Activated CD8-positive, alpha-beta memory T cell treated with anti-CD3 and anti-CD28 coated beads for 4 hours (primary cell): ENCODE measurements around the gene RPL39.
A peak's percentile ranks its signal among the peaks of the same experiment; 100 is the strongest.
"Not testable (repeated sequence)": the region's sequence is repeated elsewhere in the genome, so short reads cannot be mapped to it uniquely, and the experiment has no call there.

Experiments used
- DNase-seq, 2 donors: peaks; one replicate each; pipeline ENCODE4 v3.0.0-alpha.2; 2020; ENCODE audit warnings: low read depth in 2 of 2

Gene RPL39

GRCh38 chrX:119763181-119763580, 28.2 kb downstream of the RPL39 start:
- DNase-seq, result no peak

- no peak for DNase-seq
Measured at GRCh38 chrX:119762718-119763117, 28.7 kb downstream of the RPL39 start.

GRCh38 chrX:119760026-119760877, 31.2 kb downstream of the RPL39 start:
- DNase-seq, result no peak

GRCh38 chrX:119759248-119759766, 32.1 kb downstream of the RPL39 start:
- DNase-seq, result no peak

GRCh38 chrX:119758731-119759247, 32.6 kb downstream of the RPL39 start:
- no peak for DNase-seq

GRCh38 chrX:119757979-119758730, 33.3 kb downstream of the RPL39 start, which contains the start of gene SOWAHD:
Gene SOWAHD (plus strand): TSS chrX:119758588. CDS start chrX:119758668, 80 bp downstream.
- DNase-seq, result no peak

GRCh38 chrX:119757646-119757978, 33.8 kb downstream of the RPL39 start:
- no peak for DNase-seq

- DNase-seq, result no peak
Measured at GRCh38 chrX:119756926-119757635, 34.3 kb downstream of the RPL39 start.

- no peak for DNase-seq
Measured at GRCh38 chrX:119755981-119756533, 35.4 kb downstream of the RPL39 start.

- DNase-seq, result peak in 1 of 2 donors; percentile 28
Measured at GRCh38 chrX:119753639-119754257, 37.7 kb downstream of the RPL39 start.

- DNase-seq, result no peak
Measured at GRCh38 chrX:119753001-119753400, 38.4 kb downstream of the RPL39 start.

GRCh38 chrX:119750751-119751150, 40.7 kb downstream of the RPL39 start:
- not testable (repeated sequence) for DNase-seq

GRCh38 chrX:119750131-119750530, 41.3 kb downstream of the RPL39 start:
- DNase-seq, result not testable (repeated sequence)

GRCh38 chrX:119745283-119745848, 46.1 kb downstream of the RPL39 start:
- DNase-seq, result no peak

- no peak for DNase-seq
Measured at GRCh38 chrX:119738742-119739141, 52.7 kb downstream of the RPL39 start.
